ENCODE measurements around the gene CHTOP.

The CHTOP gene

GRCh38 chr1:153613406-153613805, 20.5 kb upstream of the CHTOP start:
- DNase-seq = no peak

DNA sequence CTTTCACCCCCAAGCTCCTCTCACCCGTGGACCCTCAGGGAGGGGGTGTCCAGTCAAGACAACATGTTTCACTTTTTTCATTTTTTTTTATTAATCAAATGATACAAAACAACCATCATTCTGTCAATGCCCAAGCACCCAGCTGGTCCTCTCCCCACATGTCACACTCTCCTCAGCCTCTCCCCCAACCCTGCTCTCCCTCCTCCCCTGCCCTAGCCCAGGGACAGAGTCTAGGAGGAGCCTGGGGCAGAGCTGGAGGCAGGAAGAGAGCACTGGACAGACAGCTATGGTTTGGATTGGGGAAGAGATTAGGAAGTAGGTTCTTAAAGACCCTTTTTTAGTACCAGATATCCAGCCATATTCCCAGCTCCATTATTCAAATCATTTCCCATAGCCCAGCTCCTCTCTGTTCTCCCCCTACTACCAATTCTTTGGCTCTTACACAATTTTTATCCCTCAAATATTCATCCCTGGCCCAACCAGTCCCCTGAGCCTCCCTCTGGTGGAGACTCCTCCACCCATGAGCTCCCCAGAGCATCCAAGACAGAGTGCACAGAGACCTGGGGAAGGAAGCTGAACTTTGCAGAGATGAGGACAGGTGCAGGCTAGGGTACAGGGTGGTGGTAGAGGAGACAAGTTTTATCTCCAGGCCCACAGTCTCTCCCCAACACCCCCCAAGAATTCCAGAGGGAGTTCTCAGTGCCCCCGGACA, 19.5 kb upstream of the CHTOP start:
- DNase-seq = no peak

DNA sequence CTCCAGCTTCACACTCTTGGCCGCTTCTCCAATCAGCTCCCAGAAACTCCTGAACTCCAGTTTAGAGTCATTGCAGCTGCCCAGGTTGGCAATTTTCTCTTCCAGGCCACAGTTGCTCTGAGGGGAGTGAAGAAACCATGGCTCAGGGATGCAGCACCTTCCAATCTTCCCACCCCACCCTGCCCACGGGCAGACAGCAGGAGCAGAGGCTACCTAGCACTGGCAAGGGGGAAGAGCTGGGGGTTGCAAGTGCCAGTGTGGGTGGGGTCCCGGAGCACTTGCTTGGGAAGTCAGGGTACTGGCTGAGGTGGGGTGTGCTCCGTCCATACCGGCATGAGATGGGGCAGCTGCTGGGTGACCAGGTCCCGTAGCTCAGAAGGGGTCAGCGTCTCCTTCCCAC, 19.0 kb upstream of the CHTOP start:
- DNase-seq = no peak

GRCh38 chr1:153615406-153615805, 18.5 kb upstream of the CHTOP start:
- DNase-seq = no peak

DNA sequence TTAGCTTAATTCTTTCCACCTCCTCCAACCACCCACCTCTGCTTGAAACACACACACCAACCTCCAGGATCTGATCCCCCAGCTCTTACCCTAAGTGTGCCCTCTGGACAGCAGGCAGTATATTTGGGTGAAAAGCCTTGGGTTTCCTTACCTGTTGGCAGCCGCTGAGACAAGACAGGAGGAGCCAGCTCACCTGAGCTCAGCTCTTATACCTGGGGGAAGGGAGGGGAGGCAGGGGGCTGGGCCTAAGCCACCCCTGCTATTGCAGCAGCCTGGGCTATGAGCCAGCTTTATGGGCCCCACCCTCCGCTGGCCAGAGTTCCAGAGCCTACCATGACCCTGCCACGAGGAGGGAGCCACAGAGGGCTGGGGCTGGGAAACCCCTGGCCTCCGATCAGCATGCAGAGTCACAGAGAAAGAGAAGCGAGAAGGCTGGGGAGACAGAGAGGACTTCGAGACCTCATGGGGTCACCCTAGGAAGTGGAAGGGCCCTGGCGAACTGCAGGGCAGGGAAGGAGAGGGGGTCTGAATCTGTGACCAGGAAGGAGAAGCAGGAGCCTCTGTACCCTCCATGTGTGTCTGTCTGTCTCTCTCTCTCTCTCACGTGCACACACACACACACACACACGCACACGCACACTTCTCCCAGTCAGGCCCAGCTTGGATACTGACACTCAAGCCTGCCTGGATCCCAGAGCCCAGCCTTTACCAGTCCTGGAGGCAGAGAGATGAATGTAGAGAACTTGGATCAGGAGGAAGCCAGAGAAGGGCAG, 17.5 kb upstream of the CHTOP start, which contains the start of gene S100A14:
S100A14 (minus strand) TSS at position 182 of the 773 bp plus-strand sequence. CDS start 467 bp downstream, outside the sequence.
- no peak for DNase-seq

DNA sequence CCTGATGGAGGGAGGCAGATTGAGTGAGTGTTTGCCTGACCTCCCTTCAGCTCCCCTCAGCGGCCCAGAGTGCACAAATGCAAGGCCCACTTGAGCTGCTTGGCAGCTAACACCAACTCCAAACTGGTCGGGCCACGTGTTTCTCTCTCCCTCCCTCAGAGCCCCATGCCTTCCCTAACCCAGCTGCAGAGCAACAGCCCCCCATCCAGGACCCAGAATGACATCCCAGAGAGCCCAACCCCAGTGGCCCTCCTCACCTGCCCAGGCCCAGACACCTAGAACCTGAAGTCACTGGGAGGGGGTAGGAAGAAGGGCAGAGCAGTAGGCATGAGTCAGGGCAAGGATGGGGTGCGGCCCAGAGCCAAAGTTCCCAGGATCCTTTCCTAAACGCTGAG, 17.0 kb upstream of the CHTOP start:
- DNase-seq = no peak

DNA sequence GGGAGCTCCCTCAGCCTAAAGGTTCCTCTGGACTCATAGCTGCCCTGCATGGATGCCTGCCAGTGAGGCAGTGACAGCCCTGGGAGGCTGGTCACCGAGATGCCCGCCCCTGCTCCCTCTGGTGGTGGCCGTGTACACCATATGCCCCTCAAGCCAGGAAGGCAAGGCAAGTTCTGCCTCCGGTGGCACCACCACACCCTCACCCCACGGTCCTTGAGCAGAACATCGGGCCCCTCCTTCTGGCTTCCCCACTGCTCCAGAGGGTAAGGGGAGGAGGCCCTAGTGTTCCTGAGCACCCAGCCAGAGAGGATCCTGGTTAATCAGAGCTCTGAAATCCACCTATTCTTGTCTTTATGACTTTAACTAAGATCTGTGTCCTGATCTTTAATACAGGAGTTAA, 16.2 kb upstream of the CHTOP start:
- DNase-seq = peak; percentile 5

DNA sequence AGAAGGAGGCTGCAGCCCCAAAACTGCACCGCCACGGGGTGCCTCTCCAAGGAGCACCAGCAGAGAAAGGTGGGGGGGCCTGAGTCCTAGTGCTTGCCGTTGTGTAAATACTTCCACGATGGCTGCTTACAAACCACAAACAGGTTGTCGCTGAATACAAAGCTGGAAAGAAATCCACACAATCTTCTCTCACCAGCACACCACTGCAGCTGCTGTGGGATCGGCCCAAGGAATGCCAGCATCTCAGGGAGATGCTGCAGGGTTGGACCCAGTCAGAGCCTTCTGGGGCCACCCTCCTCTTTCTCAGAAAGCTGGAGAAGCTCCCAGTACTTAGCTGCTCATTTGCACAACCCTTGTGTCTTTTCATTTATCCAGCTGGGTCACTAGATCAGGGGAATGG, 14.7 kb upstream of the CHTOP start:
- DNase-seq = no peak

DNA sequence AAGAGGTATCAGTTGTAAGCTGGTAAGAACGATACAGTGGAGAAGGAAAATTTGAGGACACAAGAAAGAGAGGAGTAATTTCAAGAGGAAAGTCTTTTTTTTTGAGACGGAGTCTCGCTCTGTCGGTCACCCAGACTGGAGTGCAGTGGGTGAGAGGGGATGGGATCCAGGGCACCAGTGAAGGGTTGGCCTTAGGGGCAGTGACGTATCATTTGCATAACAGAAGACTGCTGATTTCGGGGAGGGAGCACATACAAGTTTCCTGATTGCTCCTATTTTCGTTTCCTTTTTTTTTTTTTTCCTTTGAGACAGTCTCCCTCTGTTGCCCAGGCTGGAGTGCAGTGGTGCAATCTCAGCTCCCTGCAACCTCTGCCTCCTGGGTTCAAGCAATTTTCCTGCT, 10.8 kb upstream of the CHTOP start:
- no peak for DNase-seq

- DNase-seq = no peak
Measured at GRCh38 chr1:153624965-153625611, 8.8 kb upstream of the CHTOP start.

DNA sequence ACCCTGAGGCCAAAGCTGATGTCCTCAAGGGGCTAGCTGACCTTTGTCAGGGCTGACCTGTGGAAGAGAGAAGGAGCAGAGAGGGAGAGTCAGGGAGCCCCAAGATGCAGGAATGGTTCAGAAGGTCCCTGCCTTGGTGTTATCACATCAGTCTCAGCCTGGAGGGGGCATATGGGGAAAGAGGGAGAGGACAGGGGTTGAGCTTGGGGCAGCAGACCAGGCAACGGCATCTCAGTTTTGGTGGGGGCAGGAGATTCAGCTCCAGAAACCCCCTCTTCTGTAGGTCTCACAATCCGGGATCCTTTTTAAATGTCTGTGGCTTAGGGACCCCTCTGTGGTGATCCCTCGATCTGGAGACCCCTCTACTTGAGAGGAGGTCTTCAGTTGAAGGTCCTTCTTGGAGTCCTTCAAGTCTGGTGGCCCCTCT, 7.4 kb upstream of the CHTOP start:
- DNase-seq = no peak

- peak; percentile 11 for DNase-seq
Measured at GRCh38 chr1:153626904-153627714, 6.8 kb upstream of the CHTOP start, which contains the start of gene S100A13. S100A13 (minus strand) TSS chr1:153627505; CDS start chr1:153626472, 1,033 bp downstream.

DNA sequence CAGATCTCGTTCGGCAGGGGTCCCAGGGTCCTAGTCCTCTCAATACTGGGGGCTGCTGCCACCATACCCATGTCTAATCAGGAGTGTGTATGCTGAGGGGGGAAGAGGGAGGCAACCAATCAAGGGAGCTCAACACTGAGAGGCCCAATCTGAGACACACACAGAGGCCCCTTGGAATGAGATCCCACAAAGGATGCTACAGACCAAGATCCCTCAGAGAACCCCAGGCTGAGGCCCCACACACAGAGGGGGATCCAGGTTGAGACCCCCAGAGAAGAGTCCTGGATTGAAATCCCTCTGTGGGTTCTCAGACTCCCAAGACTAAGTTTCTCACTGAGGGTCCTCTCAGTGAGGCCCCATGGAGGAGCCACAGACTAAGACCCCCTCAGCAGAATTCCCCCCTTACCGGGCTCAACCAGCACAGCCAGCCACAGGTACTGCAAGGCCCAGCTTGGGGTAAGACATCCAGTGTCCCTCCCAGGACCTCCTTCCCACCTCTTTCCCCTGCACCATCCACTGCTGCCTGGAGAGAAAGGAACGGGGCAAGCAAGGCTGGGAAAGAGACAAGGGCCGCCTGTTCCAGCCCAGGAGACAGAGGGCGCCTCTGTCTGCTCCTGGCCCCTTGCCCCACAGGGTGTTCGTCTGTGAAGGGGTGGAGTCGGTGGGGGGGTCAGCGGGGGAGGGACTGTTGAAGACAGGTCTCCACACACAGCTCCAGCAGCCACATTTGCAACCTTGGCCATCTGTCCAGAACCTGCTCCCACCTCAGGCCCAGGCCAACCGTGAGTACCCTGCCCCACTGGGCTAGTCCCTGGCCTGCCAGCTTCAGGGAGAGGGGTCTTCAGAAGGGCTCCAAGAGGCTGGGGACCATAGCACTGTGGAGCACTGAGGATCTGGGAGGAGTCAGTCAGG, 5.9 kb upstream of the CHTOP start, which contains the start of gene S100A1:
S100A1 (plus strand) TSS at position 720 of the 912 bp plus-strand sequence. CDS start 2,088 bp downstream, outside the sequence.
- no peak for DNase-seq

DNA sequence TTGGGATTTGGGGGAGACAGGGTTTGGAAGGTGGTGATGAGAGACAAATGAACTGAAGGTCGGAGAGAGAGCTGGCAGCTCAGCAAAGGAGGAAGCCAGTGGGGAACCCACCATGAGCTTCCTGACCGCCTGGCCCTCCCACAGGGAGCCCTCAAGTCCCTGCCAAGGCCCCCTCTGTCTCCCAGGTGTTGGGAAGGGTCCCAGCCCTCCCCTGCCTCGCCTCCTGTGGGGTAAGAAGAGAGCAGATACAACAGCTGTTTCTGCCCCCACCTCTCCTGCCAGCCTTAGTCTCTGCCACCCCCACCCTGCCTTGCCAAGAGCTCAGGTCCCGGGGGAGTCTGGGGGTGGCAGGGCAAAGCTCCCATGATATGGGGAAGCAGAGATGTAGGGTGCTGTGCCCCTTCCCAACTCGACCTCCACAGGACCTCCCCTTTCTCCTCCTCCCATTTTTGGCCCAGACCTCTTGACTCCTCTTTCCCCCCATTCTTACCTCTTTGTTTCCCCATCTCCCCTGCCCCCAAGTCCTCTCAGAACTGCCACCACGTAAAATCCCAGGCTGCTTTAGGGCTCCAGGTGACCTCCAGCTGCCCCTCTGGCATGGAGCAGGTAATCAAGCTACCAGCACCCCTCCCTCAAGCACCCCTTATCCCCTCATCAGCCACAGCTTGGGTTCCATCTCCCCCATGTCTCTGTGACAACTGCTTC, 5.1 kb upstream of the CHTOP start:
- DNase-seq = no peak

DNA sequence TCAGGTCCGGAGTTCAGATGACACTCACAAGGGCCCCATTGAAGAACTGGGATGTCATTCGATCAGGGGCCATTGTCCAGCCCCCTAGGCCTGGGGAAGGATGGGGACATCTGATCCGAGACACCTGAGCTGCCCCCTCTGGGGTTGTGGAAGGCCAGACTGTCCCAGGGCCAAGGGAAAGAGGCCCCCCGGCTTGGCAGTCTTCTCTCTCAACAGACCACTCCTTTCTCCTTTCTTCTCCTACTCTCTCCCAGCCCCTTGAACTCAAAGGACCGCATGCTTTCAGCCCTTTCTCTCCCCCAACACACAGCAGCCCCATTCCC, 4.6 kb upstream of the CHTOP start:
- no peak for DNase-seq

DNA sequence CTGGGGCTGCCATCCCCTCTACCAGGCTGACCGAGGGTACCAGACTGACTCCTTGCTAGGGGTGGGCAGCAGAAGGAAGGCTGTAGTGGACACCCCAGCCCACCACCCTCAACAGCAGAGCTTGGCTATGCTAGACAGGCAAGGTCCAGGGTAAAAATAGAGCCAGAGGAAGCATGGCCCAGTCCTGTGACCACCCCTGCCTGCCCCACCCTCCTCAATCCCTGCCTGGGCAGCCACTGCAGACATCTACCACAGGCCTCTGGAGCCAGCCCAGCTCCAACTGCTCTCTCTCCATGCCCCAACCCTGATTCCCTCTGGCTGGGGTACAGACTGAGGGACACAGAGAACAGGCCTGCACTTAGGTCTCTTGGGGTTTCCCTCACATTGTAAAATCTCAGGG, 3.9 kb upstream of the CHTOP start:
- DNase-seq = no peak

GRCh38 chr1:153630384-153630783, 3.5 kb upstream of the CHTOP start:
- no peak for DNase-seq

DNA sequence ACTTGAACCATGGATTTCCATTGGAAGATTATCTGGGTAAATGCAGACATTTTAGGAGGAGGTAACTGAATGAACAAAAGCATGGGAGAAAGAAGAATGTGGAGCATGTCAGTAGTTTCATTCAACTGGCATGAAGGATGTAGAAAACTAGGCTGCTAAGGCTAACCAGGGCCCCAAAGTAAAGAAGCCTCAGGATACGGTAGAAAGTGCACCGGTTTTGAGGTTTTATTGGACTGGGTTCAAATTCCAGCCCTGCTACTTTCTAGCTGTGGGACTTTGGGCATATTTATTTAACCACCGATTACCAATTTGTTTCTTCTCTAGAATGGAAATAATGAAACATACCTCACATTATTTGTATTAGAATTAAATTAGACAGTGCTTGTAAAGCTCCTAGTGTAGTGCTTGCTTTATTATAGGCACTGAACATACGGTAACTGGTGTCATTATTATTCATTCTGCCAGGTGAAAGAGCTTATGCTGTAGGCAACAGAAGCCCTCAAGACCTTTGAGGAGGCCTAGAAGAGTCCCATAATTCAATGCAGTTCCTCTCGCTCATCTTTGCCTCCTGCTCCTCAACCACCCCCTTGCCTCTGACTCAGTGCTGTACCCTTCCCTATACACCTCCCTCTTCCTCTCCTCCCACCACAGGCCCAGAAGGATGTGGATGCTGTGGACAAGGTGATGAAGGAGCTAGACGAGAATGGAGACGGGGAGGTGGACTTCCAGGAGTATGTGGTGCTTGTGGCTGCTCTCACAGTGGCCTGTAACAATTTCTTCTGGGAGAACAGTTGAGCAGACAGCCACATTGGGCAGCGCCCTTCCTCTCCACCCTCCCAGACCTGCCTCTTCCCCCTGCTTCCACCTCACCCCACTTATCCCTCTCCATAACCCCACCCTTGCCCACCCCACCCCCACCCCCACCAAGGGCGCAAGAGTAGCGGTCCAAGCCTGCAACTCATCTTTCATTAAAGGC, 2.5 kb upstream of the CHTOP start:
- no peak for DNase-seq

GRCh38 chr1:153633161-153633753, 609 bp upstream of the CHTOP start:
- DNase-seq = no peak

All from NCI-H524 treated with DMSO at 0.1 percent for 48 hours (cell line).